GM23248 (cell line): ENCODE data around the gene AKT3. TPM values are rescaled to one million over a fixed set of nuclear protein-coding genes. Genes with fewer than 3 reads are reported as not detected.

ENCODE experiments used
- DNase-seq: peaks from one replicate; pipeline ENCODE4 v3.0.0-alpha.2; 2015
- H2AFZ ChIP-seq: fragments of 200-600 bp; sonication (generic); 2 replicates; pipeline ENCODE4 v1.6.1; 2016; ENCODE audit warnings: antibody characterized with exemption
- H3F3A ChIP-seq: fragments of 200-600 bp; sonication (generic); 2 replicates; pipeline ENCODE4 v1.6.1; 2016; ENCODE audit warnings: mild to moderate bottlenecking, antibody characterized with exemption, mixed run types; ENCODE audit not compliant: insufficient read depth
- H3K27ac ChIP-seq: fragments of 200-600 bp; sonication (generic); 2 replicates; pipeline ENCODE4 v1.5.1; 2016; ENCODE audit warnings: mild to moderate bottlenecking
- H3K27me3 ChIP-seq: fragments of 200-600 bp; sonication (generic); replicated peaks from 2 replicates; pipeline ENCODE4 v1.6.1; 2016; ENCODE audit warnings: mild to moderate bottlenecking; ENCODE audit not compliant: insufficient read depth
- H3K36me3 ChIP-seq: fragments of 200-600 bp; sonication (generic); 2 replicates; pipeline ENCODE4 v1.6.1; 2016; ENCODE audit warnings: low read depth, mild to moderate bottlenecking
- H3K4me1 ChIP-seq: fragments of 200-600 bp; sonication (generic); 2 replicates; pipeline ENCODE4 v1.6.1; 2016; ENCODE audit warnings: mild to moderate bottlenecking; ENCODE audit not compliant: insufficient read depth
- H3K4me2 ChIP-seq: fragments of 200-600 bp; sonication (generic); one replicate; pipeline ENCODE4 v1.6.1; 2016; ENCODE audit warnings: mild to moderate bottlenecking; ENCODE audit not compliant: unreplicated experiment
- H3K4me3 ChIP-seq: fragments of 200-600 bp; sonication (generic); 2 replicates; pipeline ENCODE4 v1.5.1; 2016; ENCODE audit warnings: mild to moderate bottlenecking
- H3K79me2 ChIP-seq: fragments of 200-600 bp; sonication (generic); 2 replicates; pipeline ENCODE4 v1.6.1; 2016; ENCODE audit warnings: mild to moderate bottlenecking; ENCODE audit not compliant: insufficient read depth
- H3K9ac ChIP-seq: fragments of 200-600 bp; sonication (generic); 2 replicates; pipeline ENCODE4 v1.6.1; 2016; ENCODE audit warnings: mild to moderate bottlenecking
- H3K9me2 ChIP-seq: fragments of 200-600 bp; sonication (generic); 2 replicates; pipeline ENCODE4 v1.6.1; 2016; ENCODE audit warnings: mixed run types, mild to moderate bottlenecking, moderate library complexity; ENCODE audit not compliant: insufficient read depth
- H3K9me3 ChIP-seq: fragments of 200-600 bp; sonication (generic); one replicate; pipeline ENCODE4 v1.6.1; 2017; ENCODE audit warnings: low read depth
- H4K20me1 ChIP-seq: fragments of 200-600 bp; sonication (generic); 2 replicates; pipeline ENCODE4 v1.6.0; 2016; ENCODE audit not compliant: insufficient read depth
- EZH2 ChIP-seq: fragments of 200-600 bp; sonication (generic); IDR thresholded peaks from 2 replicates; pipeline ENCODE4 v1.6.1; 2018; ENCODE audit warnings: antibody characterized with exemption, mild to moderate bottlenecking; ENCODE audit not compliant: insufficient read depth, poor library complexity, severe bottlenecking
- EZH2phosphoT487 ChIP-seq: fragments of 200-600 bp; sonication (generic); IDR thresholded peaks from 2 replicates; pipeline ENCODE4 v1.6.1; 2018; ENCODE audit warnings: antibody characterized with exemption, moderate library complexity, mild to moderate bottlenecking, low read depth; ENCODE audit not compliant: insufficient read depth
- WGBS, 2 experiments: methylation state at CpG; one replicate each; pipeline ENCODE4 v1.1.6; 2015 to 2017; ENCODE audit warnings: low lambda C conversion rate in 2 of 2, low coverage in 1 of 2; ENCODE audit errors: missing lambda C conversion rate in 2 of 2; 5-methylcytosine and 5-hydroxymethylcytosine counted together
- in situ Hi-C: fragments of 300-500 bp; cut with MboI; formaldehyde crosslinking; loops from 2 replicates; pipeline ENCODE4 v1.15.0; 2020
- polyA plus RNA-seq: library from polyadenylated mRNA; unstranded; fragments of >200 nt; fragmentation: Nextera tagmentation; extraction: Ambion mirVana; gene quantifications from 2 replicates; pipeline ENCODE4 v1.2.1, GENCODE V29; 2016
- total RNA-seq: library from RNA; depleted of rRNA; stranded (reverse); fragments of >200 nt; shearing (Covaris generic); gene quantifications from 2 replicates; pipeline ENCODE4 v1.2.3, GENCODE V29; 2014

Gene AKT3
- total and polyA plus RNA-seq, 2 experiments from 2014 or later = 9.1 to 31.2 TPM

DNA sequence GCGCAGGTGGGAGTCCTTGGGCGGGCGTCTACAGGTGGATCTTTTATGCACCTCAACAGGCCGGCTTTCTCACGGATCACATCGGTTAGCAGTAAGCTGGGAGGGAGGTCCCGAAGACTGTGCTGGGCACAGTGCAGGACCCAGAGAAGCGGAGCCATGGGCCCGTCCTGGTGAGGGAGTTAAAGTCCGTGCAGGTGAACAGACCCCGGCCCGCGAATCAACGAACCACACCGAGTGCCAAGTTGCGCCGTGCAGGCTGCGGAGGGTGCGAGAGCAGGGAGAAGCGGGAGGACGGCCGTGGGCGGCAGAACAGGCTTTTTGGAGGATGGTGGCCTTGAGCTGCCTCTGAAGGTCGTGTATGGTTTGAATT is 360.9 kb downstream of the AKT3 start:
- Histone ChIP-seq H3K4me3 (no peak overlapping the region), H3K9me2 (no peaks in the 10 kb centered on the region), H3K4me2 (no peak overlapping the region), H2AFZ (no peak overlapping the region), H3K27ac (no peak overlapping the region), H3K79me2 (no peaks in the 10 kb centered on the region), H3K9ac (no peak overlapping the region), H3K9me3 (no peaks in the 10 kb centered on the region), H3K27me3 (no peaks in the 10 kb centered on the region), H3F3A (peaks cover 23% of the 10 kb centered on the region), H3K36me3 (no peaks in the 10 kb centered on the region), H3K4me1 (peaks cover 25% of the 10 kb centered on the region), H4K20me1 (no peaks in the 10 kb centered on the region)
- no peak for DNase-seq
- in situ Hi-C loops = no loop called here
- 97 to 99% methylated on average over 21 to 24 of the region's 24 CpGs for WGBS, 2 experiments
- TF ChIP-seq EZH2phosphoT487 (no peak), EZH2 (no peak)

DNA sequence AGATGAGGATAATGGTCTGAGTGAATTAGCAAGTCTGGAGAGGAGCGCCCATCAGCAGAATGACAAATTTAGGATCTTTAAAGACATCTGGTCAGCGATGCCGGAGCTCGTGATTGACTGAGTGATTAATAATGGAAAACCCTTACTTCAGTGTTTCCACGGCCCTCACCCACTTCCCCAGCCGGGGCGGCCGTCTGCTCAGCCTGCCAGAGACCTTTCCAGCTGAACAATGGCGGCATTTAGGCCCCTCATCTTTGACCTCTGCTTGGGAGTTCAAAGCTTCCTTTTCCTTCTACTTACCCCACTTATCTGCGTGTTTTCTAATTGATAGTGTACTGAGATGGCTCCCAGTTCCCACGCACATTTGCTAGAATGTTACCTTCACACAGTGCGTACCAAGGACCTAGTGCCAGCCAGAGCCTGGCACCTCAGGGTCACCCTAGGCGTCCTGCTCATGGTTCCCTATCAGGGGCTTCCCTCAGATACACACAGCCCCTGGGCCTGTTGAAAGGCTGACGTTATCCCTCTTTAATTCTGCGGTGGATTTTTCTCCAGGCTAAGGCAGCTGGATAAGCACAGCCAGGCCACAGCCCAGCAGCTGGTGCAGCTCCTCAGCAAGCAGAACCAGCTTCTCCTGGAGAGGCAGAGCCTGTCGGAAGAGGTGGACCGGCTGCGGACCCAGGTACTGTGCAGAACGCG is 361.4 kb downstream of the AKT3 start:
- Histone ChIP-seq H3K4me2 (no peak overlapping the region), H3K27ac (no peak overlapping the region), H3K4me1 (peaks cover 19% of the 10 kb centered on the region), H4K20me1 (no peaks in the 10 kb centered on the region), H3K27me3 (no peaks in the 10 kb centered on the region), H3K9me3 (no peaks in the 10 kb centered on the region), H3F3A (peaks cover 18% of the 10 kb centered on the region), H3K9me2 (no peaks in the 10 kb centered on the region), H3K36me3 (no peaks in the 10 kb centered on the region), H2AFZ (no peak overlapping the region), H3K9ac (no peak overlapping the region), H3K4me3 (no peak overlapping the region), H3K79me2 (no peaks in the 10 kb centered on the region)
- in situ Hi-C loops = no loop called here
- 91 to 94% methylated on average over 20 of the region's 20 CpGs for WGBS, 2 experiments
- no peak for DNase-seq
- TF ChIP-seq EZH2 (no peak), EZH2phosphoT487 (no peak)

DNA sequence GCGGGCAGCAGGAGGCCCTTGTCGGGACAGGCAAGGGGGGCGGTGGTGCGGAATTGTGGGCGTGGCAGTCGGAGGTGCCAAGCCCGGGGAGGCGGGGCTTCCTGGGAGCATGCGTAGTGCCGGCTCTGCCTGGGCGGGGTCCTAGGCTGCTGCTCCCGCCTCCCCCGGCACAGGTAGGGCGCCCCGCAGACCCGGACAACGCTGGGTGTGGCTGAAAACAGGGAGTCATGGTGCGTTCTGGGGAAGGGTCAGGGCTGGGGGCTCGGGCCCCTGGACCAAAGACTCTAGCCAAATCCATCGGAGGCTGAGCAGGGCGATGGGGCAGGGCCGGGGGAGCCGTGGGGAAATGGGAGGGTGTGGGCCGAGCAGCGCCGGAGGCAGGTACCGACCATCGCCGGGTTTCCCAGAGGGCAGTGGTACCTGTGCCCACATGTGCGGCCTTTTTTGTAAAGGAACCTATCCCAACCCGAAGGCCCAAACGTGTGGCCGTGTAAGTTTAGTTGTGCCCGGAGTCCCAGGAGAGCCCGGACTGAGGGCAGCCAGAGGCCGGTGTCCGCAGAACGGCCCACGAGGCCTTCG is 362.3 kb downstream of the AKT3 start:
- no peak overlapping the region for H2AFZ ChIP-seq
- no peak overlapping the region for H3K4me2 ChIP-seq
- H3K79me2 ChIP-seq = no peaks in the 10 kb centered on the region
- no peaks in the 10 kb centered on the region for H3K9me3 ChIP-seq
- in situ Hi-C loops = no loop called here
- H3K27me3 ChIP-seq = no peaks in the 10 kb centered on the region
- no peaks in the 10 kb centered on the region for H3K9me2 ChIP-seq
- no peak overlapping the region for H3K4me3 ChIP-seq
- peaks cover 17% of the 10 kb centered on the region for H3K4me1 ChIP-seq
- no peak overlapping the region for H3K9ac ChIP-seq
- no peak for TF ChIP-seq EZH2phosphoT487
- no peak for TF ChIP-seq EZH2
- no peak overlapping the region for H3K27ac ChIP-seq
- WGBS, 2 experiments = 95% methylated on average over 20 to 40 of the region's 40 CpGs
- no peaks in the 10 kb centered on the region for H4K20me1 ChIP-seq
- no peaks in the 10 kb centered on the region for H3K36me3 ChIP-seq
- DNase-seq = no peak
- peaks cover 15% of the 10 kb centered on the region for H3F3A ChIP-seq

DNA sequence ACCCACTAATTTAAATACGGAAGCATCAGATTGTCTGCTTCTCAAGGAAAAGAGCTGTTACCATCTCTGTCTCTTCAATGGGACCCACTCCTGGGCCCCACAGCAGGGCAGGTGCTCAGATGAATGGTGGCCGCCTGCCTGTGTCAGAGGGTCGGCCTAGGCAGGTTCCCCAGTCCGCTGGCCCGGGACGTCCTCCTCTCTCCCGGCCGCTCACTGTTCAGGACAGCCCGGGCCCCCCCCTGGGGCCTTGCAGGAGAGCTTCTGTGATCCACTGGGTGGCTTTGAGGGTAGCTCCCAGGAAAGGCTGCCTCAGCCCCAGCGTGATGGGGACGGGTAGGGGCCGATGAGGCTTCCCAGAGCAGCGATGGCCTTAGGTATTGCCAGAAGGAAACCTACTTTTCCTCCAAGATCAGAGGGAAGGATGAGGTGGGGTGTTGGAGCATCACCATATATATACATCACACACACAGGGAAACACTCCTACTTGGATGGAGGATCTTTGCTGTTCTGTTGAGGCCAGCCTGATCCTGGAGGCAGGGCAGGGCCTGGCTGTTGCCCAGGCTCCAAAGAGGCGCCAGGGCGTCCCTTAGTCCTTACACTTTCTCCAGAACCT is 362.9 kb downstream of the AKT3 start:
- H3K79me2 ChIP-seq = no peaks in the 10 kb centered on the region
- H3K9me2 ChIP-seq = no peaks in the 10 kb centered on the region
- TF ChIP-seq EZH2phosphoT487 (no peak), EZH2 (no peak)
- peaks cover 15% of the 10 kb centered on the region for H3F3A ChIP-seq
- H3K27me3 ChIP-seq = no peaks in the 10 kb centered on the region
- H3K4me2 ChIP-seq = no peak overlapping the region
- in situ Hi-C loops = no loop called here
- no peak overlapping the region for H3K4me3 ChIP-seq
- no peaks in the 10 kb centered on the region for H4K20me1 ChIP-seq
- no peak overlapping the region for H3K27ac ChIP-seq
- no peak overlapping the region for H2AFZ ChIP-seq
- H3K9me3 ChIP-seq = no peaks in the 10 kb centered on the region
- peaks cover 22% of the 10 kb centered on the region for H3K4me1 ChIP-seq
- no peak overlapping the region for H3K9ac ChIP-seq
- no peak for DNase-seq
- H3K36me3 ChIP-seq = no peaks in the 10 kb centered on the region
- WGBS, 2 experiments = 94 to 97% methylated on average over 14 to 15 of the region's 15 CpGs
